HepG2 (cell line): ENCODE measurements around the gene KRABD2.
A peak's percentile ranks its signal among the peaks of the same experiment; 100 is the strongest.

Experiments
- CENPT ChIP-seq: sonication (generic); formaldehyde crosslinking; IDR thresholded peaks from 2 replicates; pipeline ENCODE4 v1.8.0; 2022; ENCODE audit warnings: low read depth, mild to moderate bottlenecking, moderate library complexity, missing genetic modification reagents
- DMAP1 ChIP-seq: IDR thresholded peaks from 2 replicates; pipeline ENCODE4 v1.6.1; 2016
- HMGA1 ChIP-seq: sonication (generic); formaldehyde crosslinking; conservative IDR thresholded peaks from 2 replicates; pipeline ENCODE4 v1.4.0; 2020; ENCODE audit warnings: missing genetic modification reagents
- HNRNPK ChIP-seq: fragments of 200-400 bp; formaldehyde crosslinking; IDR thresholded peaks from 2 replicates; pipeline ENCODE4 v1.6.1; 2018; ENCODE audit warnings: low read length, low read depth, moderate library complexity, mild to moderate bottlenecking; ENCODE audit not compliant: poor library complexity, severe bottlenecking
- NFRKB ChIP-seq: fragments of 450-650 bp; IDR thresholded peaks from 2 replicates; pipeline ENCODE4 v1.6.1; 2017
- NFYB ChIP-seq: sonication (generic); formaldehyde crosslinking; IDR thresholded peaks from 2 replicates; pipeline ENCODE4 v1.4.0; 2020; ENCODE audit warnings: missing genetic modification reagents
- RAD21 ChIP-seq: fragments of 450-650 bp; formaldehyde crosslinking; IDR thresholded peaks from 2 replicates; pipeline ENCODE4 v1.5.0; 2020; ENCODE audit warnings: mild to moderate bottlenecking
- RXRB ChIP-seq: IDR thresholded peaks from 2 replicates; pipeline ENCODE4 v1.6.1; 2016; ENCODE audit warnings: borderline replicate concordance, missing genetic modification reagents, missing compliant biosample characterization
- SP1 ChIP-seq, 2 experiments: fragments of 450-650 bp in 1 of 2; sonication (generic) in 1 of 2; formaldehyde crosslinking in 1 of 2; IDR thresholded peaks; 2 replicates each; pipeline versions ENCODE4 v1.4.0 to v1.6.1; 2016 to 2020; ENCODE audit warnings: missing genetic modification reagents in 1 of 2
- STAG1 ChIP-seq: sonication (generic); formaldehyde crosslinking; IDR thresholded peaks from 2 replicates; pipeline ENCODE4 v1.4.0; 2020; ENCODE audit warnings: missing genetic modification reagents
- ZBTB46 ChIP-seq: sonication (generic); formaldehyde crosslinking; IDR thresholded peaks from 2 replicates; pipeline ENCODE4 v1.4.0; 2020; ENCODE audit warnings: mild to moderate bottlenecking, missing genetic modification reagents, borderline replicate concordance
- ZFP41 ChIP-seq: sonication (generic); formaldehyde crosslinking; IDR thresholded peaks from 2 replicates; pipeline ENCODE4 v1.4.0; 2020; ENCODE audit warnings: mild to moderate bottlenecking, missing genetic modification reagents, borderline replicate concordance
- ZFP82 ChIP-seq: sonication (generic); formaldehyde crosslinking; IDR thresholded peaks from 2 replicates; pipeline ENCODE4 v1.5.1; 2020; ENCODE audit warnings: mild to moderate bottlenecking, missing genetic modification reagents, borderline replicate concordance
- ZFX ChIP-seq: sonication (generic); formaldehyde crosslinking; IDR thresholded peaks from 2 replicates; pipeline ENCODE4 v1.4.0; 2020; ENCODE audit warnings: mild to moderate bottlenecking, low read depth, missing genetic modification reagents, moderate library complexity
- ZNF251 ChIP-seq: sonication (generic); formaldehyde crosslinking; IDR thresholded peaks from 2 replicates; pipeline ENCODE4 v1.9.0; 2021; ENCODE audit warnings: mild to moderate bottlenecking, missing genetic modification reagents
- ZNF556 ChIP-seq: sonication (generic); formaldehyde crosslinking; IDR thresholded peaks from 2 replicates; pipeline ENCODE4 v1.4.0; 2020; ENCODE audit warnings: mild to moderate bottlenecking, missing genetic modification reagents, borderline replicate concordance
- ZNF616 ChIP-seq: sonication (generic); formaldehyde crosslinking; IDR thresholded peaks from 2 replicates; pipeline ENCODE4 v1.5.0; 2020; ENCODE audit warnings: low read depth, mild to moderate bottlenecking, missing genetic modification reagents
- ZNF724P ChIP-seq: sonication (generic); formaldehyde crosslinking; IDR thresholded peaks from 2 replicates; pipeline ENCODE4 v1.8.0; 2022; ENCODE audit warnings: missing genetic modification reagents, borderline replicate concordance
- ZSCAN9 ChIP-seq: IDR thresholded peaks from 2 replicates; pipeline ENCODE4 v1.6.1; 2016; ENCODE audit warnings: borderline replicate concordance
- ZUFSP ChIP-seq: sonication (generic); formaldehyde crosslinking; IDR thresholded peaks from 2 replicates; pipeline ENCODE4 v1.9.0; 2021; ENCODE audit warnings: missing genetic modification reagents, mild to moderate bottlenecking, borderline replicate concordance
- ZZZ3 ChIP-seq: sonication (generic); formaldehyde crosslinking; IDR thresholded peaks from 2 replicates; pipeline ENCODE4 v1.4.0; 2020; ENCODE audit warnings: missing genetic modification reagents, mild to moderate bottlenecking, borderline replicate concordance
- TF ChIP-seq, protein P1 (sequence below): sonication (generic); formaldehyde crosslinking; conservative IDR thresholded peaks from 2 replicates; pipeline ENCODE4 v1.4.0; 2020; ENCODE audit warnings: mild to moderate bottlenecking, missing genetic modification reagents, moderate library complexity

The KRABD2 gene

GRCh38 chr17:8383143-8383822 lies 6.8 kb upstream of the KRABD2 start, which contains the start of gene RPL26 (continued):
- TF ChIP-seq, protein P1, sequence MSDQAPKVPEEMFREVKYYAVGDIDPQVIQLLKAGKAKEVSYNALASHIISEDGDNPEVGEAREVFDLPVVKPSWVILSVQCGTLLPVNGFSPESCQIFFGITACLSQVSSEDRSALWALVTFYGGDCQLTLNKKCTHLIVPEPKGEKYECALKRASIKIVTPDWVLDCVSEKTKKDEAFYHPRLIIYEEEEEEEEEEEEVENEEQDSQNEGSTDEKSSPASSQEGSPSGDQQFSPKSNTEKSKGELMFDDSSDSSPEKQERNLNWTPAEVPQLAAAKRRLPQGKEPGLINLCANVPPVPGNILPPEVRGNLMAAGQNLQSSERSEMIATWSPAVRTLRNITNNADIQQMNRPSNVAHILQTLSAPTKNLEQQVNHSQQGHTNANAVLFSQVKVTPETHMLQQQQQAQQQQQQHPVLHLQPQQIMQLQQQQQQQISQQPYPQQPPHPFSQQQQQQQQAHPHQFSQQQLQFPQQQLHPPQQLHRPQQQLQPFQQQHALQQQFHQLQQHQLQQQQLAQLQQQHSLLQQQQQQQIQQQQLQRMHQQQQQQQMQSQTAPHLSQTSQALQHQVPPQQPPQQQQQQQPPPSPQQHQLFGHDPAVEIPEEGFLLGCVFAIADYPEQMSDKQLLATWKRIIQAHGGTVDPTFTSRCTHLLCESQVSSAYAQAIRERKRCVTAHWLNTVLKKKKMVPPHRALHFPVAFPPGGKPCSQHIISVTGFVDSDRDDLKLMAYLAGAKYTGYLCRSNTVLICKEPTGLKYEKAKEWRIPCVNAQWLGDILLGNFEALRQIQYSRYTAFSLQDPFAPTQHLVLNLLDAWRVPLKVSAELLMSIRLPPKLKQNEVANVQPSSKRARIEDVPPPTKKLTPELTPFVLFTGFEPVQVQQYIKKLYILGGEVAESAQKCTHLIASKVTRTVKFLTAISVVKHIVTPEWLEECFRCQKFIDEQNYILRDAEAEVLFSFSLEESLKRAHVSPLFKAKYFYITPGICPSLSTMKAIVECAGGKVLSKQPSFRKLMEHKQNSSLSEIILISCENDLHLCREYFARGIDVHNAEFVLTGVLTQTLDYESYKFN (CRISPR knock-in tag) = peak; percentile 6; the same call in 1 of the 2 replicates
- TF ChIP-seq RAD21 (peak; percentile 81; the same call in 1 of the 2 replicates), ZFP82 (CRISPR knock-in tag) (peak; percentile 28; the same call in 1 of the 2 replicates), HNRNPK (no peak), NFYB (CRISPR knock-in tag) (no peak), NFRKB (no peak), ZNF556 (CRISPR knock-in tag) (no peak; the same call in 1 of the 2 replicates), ZFP41 (CRISPR knock-in tag) (no peak), ZBTB46 (CRISPR knock-in tag) (no peak), ZNF724P (CRISPR knock-in tag) (no peak), RXRB (CRISPR knock-in tag) (peak; percentile 71; the same call in 1 of the 2 replicates), ZSCAN9 (peak; percentile 56; the same call in 1 of the 2 replicates), SP1 (IDR thresholded peaks at IDR 0.05) (no peak), SP1 (CRISPR knock-in tag; IDR thresholded peaks at IDR 0.05) (peak; percentile 67), DMAP1 (CRISPR knock-in tag) (peak; percentile 85), ZFX (CRISPR knock-in tag) (peak; percentile 65; the same call in 1 of the 2 replicates), HMGA1 (CRISPR knock-in tag) (no peak), ZNF616 (CRISPR knock-in tag) (no peak), ZNF251 (CRISPR knock-in tag) (no peak), ZUFSP (CRISPR knock-in tag) (no peak), STAG1 (CRISPR knock-in tag) (peak; percentile 70), ZZZ3 (peak; percentile 94; the same call in 1 of the 2 replicates), CENPT (CRISPR knock-in tag) (no peak; the same call in 1 of the 2 replicates)
